GM11168 (cell line): Measurements from ENCODE around the gene CPNE8.

Experiments used
- in situ Hi-C: fragments of 300-500 bp; cut with MboI; formaldehyde crosslinking; loops from one replicate; pipeline ENCODE4 v1.12.0; 2022; ENCODE audit warnings: low sequenced_read_pairs; ENCODE audit not compliant: unreplicated experiment

CPNE8 gene

GRCh38 chr12:38844267-38844666 is 61.1 kb downstream of the CPNE8 start:
- in situ Hi-C loops: no loop called here

DNA sequence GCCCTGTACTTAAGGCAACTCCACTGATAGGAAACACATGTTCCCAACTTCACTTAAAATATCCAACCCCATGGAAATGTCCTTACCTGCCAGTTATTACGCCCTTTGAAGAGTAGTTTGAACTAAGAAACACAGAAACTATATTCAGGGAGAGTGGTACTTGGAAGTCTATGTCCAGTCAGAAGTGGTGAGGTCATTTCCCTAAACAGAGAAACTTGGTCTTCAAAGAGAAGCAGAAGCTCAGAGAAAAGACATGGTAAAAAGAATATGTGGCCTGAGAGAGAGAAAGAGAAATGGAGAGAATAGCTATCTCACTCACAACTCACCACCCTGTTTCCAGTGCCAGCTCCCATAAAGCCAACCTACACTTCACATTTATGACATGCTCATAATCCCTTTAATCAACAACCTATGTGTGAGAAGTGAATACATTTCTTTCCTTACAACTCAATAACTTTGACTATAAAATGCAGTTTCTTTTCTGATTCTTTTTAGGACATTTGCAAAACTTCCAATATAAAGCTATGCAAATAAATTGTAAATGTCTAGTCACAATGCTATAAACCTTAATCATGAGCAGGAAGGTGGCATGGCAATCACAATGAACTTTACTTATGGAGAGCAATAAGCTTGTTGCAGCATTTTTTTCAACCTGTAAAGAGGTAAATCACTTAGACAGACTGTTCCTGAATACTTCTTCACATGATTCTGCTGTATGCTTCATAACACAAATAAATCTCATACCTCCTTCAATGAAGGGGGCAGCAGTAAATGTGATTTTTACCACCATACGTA is 67.1 kb downstream of the CPNE8 start:
- in situ Hi-C loops: no loop called here

DNA sequence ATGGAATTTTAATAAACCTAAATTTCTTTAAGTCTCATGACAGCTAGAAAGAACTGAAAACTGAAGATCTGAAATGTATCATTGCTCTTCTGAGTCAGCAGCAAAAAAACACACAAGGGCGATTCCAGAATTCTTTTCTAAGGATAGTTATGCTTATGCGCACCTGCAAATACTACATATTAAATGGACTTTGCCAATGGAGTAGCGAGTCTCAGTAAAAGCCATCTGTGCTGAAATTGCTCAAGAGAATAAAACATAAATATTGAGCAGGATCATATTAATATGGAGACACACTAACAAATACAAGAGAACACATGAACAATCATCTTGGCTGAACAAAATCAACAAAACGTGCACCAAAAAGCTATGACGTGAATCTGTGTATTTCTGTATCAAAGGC is 73.7 kb downstream of the CPNE8 start:
- in situ Hi-C loops: no loop called here

DNA sequence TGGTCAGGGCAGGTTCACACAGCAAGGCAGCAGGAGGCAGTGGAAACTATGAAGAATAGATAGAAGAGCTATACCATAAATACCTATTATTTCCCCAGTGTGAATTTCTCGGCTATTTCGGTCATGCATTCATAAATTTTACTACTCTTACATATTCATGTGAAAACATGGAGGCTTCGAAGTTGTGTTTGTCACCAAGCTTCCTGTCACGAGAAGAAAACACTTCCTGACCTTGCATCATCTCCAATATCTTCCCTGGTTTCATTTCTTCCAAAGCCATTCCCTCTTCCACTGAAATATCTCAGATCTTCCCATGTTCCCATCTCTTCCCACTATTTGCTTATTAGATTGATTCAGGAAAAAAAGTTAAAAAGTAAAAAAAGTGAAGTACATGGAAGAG is 80.4 kb downstream of the CPNE8 start:
- in situ Hi-C loops: no loop called here

DNA sequence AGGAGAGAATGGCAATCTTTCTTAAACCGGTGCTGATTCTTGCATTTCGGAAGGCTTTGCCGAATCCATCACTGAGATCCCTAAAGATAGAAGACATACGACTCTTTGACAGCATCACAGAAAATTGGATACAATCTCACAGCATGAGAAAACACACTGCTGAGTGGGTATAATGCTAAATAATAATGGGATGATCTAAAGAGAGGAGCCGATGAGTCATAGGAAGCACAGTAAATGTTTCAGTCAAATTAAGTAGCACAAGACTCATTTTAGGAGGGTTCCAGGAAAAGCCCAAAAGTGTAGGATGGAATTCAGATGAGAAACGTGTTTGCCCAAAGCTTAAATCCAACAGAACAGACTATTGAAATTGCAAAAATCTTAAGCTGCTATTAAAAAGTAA is 81.7 kb downstream of the CPNE8 start:
- in situ Hi-C loops: no loop called here

GRCh38 chr12:38823314-38823713 is 82.1 kb downstream of the CPNE8 start:
- in situ Hi-C loops: no loop called here

DNA sequence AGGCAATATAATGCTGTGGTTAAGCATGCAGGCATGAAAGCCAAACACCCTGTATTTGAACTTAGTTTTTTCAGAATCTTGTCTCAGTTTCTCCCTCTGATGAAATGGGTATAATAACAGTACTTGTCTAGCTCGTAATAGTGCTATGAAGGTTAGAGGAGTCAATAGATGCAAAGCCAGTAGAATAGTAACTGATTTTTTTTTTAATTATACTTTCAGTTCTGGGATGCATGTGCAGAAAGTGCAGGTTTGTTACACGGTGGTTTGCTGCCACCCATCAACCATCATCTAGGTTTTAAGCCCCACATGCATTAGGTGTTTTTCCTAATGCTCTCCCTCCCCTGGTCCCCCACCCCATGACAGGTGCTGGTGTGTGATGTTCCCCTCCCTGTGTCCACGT is 87.4 kb downstream of the CPNE8 start:
- in situ Hi-C loops: no loop called here

- in situ Hi-C loops: no loop called here
Observed at GRCh38 chr12:38813923-38814322, 91.5 kb downstream of the CPNE8 start.

GRCh38 chr12:38811814-38812356 is 93.5 kb downstream of the CPNE8 start:
- in situ Hi-C loops: no loop called here

GRCh38 chr12:38809832-38810231 is 95.6 kb downstream of the CPNE8 start:
- in situ Hi-C loops: no loop called here

GRCh38 chr12:38788106-38788505 is 117.3 kb downstream of the CPNE8 start:
- in situ Hi-C loops: loop anchor here (25.0 kb wide), 1 partner anchor 451 kb away; no protein-coding TSS in a partner anchor

- in situ Hi-C loops: loop anchor here (25.0 kb wide), 1 partner anchor 448 kb away; no protein-coding TSS in a partner anchor
Observed at GRCh38 chr12:38785381-38785780, 120.0 kb downstream of the CPNE8 start.

- in situ Hi-C loops: loop anchor here (25.0 kb wide), 1 partner anchor 446 kb away; no protein-coding TSS in a partner anchor
Observed at GRCh38 chr12:38783304-38783703, 122.1 kb downstream of the CPNE8 start.

- in situ Hi-C loops: loop anchor here (25.0 kb wide), 1 partner anchor 445 kb away; no protein-coding TSS in a partner anchor
Observed at GRCh38 chr12:38782359-38782758, 123.0 kb downstream of the CPNE8 start.

DNA sequence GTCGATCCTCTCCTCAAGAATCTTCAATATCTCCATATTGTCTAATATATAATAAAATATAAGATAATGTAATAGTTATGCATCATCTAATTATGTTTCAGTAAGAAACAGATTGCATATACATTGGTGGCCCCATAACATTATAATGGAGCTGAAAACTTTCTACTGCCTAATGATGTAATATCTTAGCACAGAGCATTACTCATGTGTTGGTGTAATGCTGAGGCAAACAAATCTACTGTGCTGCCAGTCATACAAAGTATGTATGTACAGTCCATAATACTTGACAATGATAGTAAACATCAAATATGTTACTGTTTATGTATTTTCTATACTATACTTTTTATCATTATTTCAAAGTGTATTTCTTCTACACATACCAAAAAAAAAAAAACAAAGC is 128.7 kb downstream of the CPNE8 start:
- in situ Hi-C loops: loop anchor here (25.0 kb wide), 1 partner anchor 439 kb away; no protein-coding TSS in a partner anchor

DNA sequence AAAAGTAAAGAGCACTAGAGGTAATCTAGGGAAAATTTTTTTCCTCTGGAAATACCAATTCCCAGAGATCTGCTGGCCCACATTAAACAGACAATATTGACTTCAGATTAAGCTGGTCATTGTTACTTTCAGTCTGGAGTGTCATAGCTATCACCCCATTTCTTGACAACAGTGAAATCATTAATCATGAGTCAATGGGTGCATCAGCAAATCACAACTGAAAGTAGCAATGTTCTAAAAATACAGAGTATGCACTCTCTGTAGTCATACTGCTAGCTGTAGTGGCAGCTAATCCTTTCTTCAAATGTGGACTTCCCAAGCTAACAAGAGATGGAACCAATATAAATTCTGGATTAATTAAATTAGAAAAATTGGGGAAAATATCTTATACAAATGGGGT is 129.9 kb downstream of the CPNE8 start:
- in situ Hi-C loops: loop anchor here (25.0 kb wide), 1 partner anchor 438 kb away; no protein-coding TSS in a partner anchor

DNA sequence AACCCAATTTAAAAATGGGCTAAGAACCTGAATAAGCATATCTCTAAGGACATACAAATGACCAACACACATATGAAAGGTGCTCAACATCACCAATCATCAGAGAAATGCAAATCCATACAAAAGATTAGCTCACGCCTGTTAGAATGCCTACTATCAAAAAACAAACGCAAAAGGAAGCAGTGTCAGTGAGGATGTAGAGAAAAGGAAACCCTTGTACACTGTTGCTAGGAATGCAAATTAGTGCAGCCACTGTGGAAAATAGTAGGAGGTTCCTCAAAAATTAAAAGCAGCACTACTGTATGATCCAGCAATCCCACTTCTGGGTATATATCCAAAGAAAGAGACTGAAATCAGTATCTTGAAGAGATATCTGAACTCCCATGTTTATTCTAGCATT is 133.0 kb downstream of the CPNE8 start:
- in situ Hi-C loops: no loop called here

DNA sequence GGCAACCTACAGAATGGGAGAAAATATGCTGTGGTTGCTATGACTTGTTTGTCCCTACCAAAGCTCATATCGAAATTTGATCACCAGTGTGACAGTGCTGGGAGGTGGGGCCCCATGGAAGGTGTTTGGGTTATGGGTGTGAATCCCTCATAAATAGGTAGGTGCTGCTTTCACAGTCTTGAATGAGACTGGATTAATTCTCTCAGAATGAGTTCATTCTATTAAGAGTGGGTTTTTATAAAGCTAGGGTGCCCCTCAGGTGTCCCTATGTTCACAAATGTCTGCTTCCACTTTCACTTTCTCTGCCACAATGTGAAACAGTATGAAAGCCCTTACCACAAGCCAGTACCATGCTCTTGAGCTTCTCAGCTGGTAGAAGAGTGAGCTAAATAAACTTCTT is 133.5 kb downstream of the CPNE8 start:
- in situ Hi-C loops: no loop called here

GRCh38 chr12:38761636-38762342 is 143.6 kb downstream of the CPNE8 start:
- in situ Hi-C loops: no loop called here

DNA sequence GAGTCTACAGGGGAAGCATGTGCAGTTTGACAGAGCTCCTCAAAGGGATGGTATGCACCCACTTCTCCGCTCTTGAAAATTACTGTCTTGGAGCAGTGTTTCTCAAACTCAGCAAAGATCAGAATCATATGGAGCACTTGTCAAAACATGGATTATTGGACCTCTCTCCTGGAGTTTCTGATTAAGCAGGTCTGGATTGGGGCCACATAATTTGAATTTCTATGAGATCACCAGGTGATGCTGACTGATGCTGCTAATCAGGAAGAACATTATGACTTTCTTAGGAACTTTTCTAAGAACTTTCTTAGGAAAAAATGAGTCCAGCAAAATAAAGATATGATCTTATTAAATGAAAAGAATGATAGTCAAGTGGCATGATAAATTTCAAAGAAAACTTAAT is 144.3 kb downstream of the CPNE8 start:
- in situ Hi-C loops: no loop called here

DNA sequence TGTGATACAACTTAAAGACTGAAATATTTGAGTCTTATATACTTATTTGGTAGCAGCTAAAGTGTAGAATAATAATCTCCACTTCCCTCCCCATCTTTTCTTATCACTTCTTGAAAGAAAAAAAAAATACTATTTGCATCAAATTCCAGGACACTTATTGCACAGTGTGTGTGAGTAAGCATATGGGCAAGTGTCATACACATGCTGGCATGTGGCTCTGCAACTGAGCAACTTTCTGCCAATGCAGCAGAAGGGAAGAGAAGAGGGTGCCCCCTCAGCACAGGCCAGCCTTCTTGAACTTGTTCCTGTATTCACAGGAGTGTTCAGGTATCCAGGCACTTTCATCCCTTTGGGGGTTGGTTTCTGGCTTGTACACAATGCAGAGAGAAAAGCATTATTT is 145.8 kb downstream of the CPNE8 start:
- in situ Hi-C loops: no loop called here
